Stomach (tissue), 9 donors: Measurements from ENCODE around the gene COA1. TPM values are rescaled to one million over a fixed set of nuclear protein-coding genes. Genes with fewer than 3 reads are reported as not detected.

Experiments used
- DNase-seq, 2 donors: peaks; one replicate each; pipeline versions ENCODE4 v3.0.0 to v3.0.0-alpha.2; 2013 to 2019
- H3K27ac ChIP-seq, 5 donors: fragments of 200-600 bp in 4 of 5; sonication (generic) in 4 of 5; one replicate each; pipeline ENCODE4 v1.5.1; 2013 to 2019; ENCODE audit warnings: mild to moderate bottlenecking in 1 of 5, moderate library complexity in 1 of 5
- H3K27me3 ChIP-seq, 3 donors: fragments of 200-600 bp; sonication (generic); one replicate each; pipeline ENCODE4 v1.5.1; 2017 to 2019; ENCODE audit warnings: mixed run types in 1 of 3
- H3K36me3 ChIP-seq, 4 donors: fragments of 200-600 bp; sonication (generic); 1 replicate in 3 of 4; 2 replicates in 1 of 4; pipeline ENCODE4 v1.5.1; 2016 to 2019
- H3K4me1 ChIP-seq, 4 donors: fragments of 200-600 bp; sonication (generic); one replicate each; pipeline ENCODE4 v1.5.1; 2016 to 2019
- H3K4me3 ChIP-seq, 4 donors: fragments of 200-600 bp; sonication (generic) in 3 of 4; one replicate each; pipeline ENCODE4 v1.5.1; 2016 to 2019; ENCODE audit warnings: mild to moderate bottlenecking in 1 of 4
- H3K9me3 ChIP-seq, 4 donors: fragments of 200-600 bp; sonication (generic); one replicate each; pipeline ENCODE4 v1.5.1; 2016 to 2019
- EP300 ChIP-seq: sonication (generic); formaldehyde crosslinking; IDR thresholded peaks from one replicate; pipeline ENCODE4 v1.6.1; 2017; ENCODE audit warnings: antibody characterized with exemption
- POLR2A ChIP-seq, 4 donors: fragments of 450-650 bp; IDR thresholded peaks; one replicate each; pipeline ENCODE4 v1.6.1; 2016; ENCODE audit warnings: antibody characterized with exemption in 4 of 4, control low read depth in 2 of 4, mild to moderate bottlenecking in 1 of 4, moderate library complexity in 1 of 4
- POLR2AphosphoS5 ChIP-seq, 3 donors: sonication (generic); formaldehyde crosslinking; IDR thresholded peaks; one replicate each; pipeline ENCODE4 v1.6.1; 2016; ENCODE audit warnings: antibody characterized with exemption in 3 of 3
- WGBS, 5 donors: extraction: QIAGEN DNeasy Blood & Tissue Kit in 3 of 5; methylation state at CpG; one replicate each; pipeline versions ENCODE4 v1.1.5 to v1.1.7; 2013 to 2018; 5-methylcytosine and 5-hydroxymethylcytosine counted together
- intact Hi-C: fragments of 100-400 bp; cut with DNase I; formaldehyde crosslinking; loops from one replicate; pipeline ENCODE4 v1.15.1; 2023; ENCODE audit warnings: low total_unique reads
- polyA plus RNA-seq, 3 donors: library from polyadenylated mRNA; stranded (reverse); fragments of 200-250 nt; gene quantifications; one replicate each; pipeline ENCODE4 v1.2.3, GENCODE V29; 2013
- total RNA-seq, 5 donors: library from RNA; depleted of rRNA; stranded (reverse); fragments of >200 nt; gene quantifications; one replicate each; pipeline versions ENCODE4 v1.1.0 to v1.2.3, GENCODE V29; 2014 to 2016
- TF ChIP-seq, protein P1 (sequence below), 7 experiments: fragments of 450-650 bp in 4 of 7; fragments of 200-600 bp in 3 of 7; sonication (generic) in 3 of 7; IDR thresholded peaks; one replicate each; pipeline ENCODE4 v1.5.1; 2016 to 2019; ENCODE audit warnings: antibody characterized with exemption in 7 of 7, control low read depth in 2 of 7, mild to moderate bottlenecking in 1 of 7
- donor health status: healthy with polysubstance abuse.
- donor health status: Bipolar disorder and iron deficiency.
- donor health status: healthy.

COA1 gene
- total and polyA plus RNA-seq, 8 donors = 13.9 to 184 (median 69.9) TPM

DNA sequence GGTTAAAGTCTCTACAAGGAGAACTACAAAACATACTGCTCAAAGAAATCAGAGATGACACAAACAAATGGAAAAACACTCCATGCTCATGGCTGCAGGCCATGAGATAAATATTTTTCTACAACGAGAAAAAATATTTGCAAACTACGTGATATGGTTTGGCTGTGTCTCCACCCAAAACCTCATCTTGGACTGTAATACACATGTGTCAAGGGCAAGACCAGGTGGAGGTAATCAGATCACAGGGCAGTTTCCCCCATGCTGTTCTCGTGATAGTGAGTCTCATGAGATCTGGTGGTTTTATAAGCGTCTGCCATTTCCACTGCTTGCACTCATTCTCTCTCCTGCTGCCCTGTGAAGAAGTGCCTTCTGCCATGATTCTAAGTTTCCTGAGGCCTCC is 57.8 kb downstream of the COA1 start:
- 41 to 71% (median 44%) methylated on average over 4 of the region's 4 CpGs for WGBS, 5 donors
- TF ChIP-seq, protein P1, sequence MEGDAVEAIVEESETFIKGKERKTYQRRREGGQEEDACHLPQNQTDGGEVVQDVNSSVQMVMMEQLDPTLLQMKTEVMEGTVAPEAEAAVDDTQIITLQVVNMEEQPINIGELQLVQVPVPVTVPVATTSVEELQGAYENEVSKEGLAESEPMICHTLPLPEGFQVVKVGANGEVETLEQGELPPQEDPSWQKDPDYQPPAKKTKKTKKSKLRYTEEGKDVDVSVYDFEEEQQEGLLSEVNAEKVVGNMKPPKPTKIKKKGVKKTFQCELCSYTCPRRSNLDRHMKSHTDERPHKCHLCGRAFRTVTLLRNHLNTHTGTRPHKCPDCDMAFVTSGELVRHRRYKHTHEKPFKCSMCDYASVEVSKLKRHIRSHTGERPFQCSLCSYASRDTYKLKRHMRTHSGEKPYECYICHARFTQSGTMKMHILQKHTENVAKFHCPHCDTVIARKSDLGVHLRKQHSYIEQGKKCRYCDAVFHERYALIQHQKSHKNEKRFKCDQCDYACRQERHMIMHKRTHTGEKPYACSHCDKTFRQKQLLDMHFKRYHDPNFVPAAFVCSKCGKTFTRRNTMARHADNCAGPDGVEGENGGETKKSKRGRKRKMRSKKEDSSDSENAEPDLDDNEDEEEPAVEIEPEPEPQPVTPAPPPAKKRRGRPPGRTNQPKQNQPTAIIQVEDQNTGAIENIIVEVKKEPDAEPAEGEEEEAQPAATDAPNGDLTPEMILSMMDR (IDR thresholded peaks at IDR 0.05) = no peak
- no peak for TF ChIP-seq POLR2AphosphoS5 (IDR thresholded peaks at IDR 0.05)
- no peak for TF ChIP-seq POLR2A (IDR thresholded peaks at IDR 0.05)
- no peak for TF ChIP-seq EP300
- intact Hi-C loops = no loop called here

GRCh38 chr7:43669286-43670081 is 59.8 kb downstream of the COA1 start:
- TF ChIP-seq, protein P1 (IDR thresholded peaks at IDR 0.05) = no peak
- TF ChIP-seq POLR2AphosphoS5 (IDR thresholded peaks at IDR 0.05) (no peak), POLR2A (IDR thresholded peaks at IDR 0.05) (no peak), EP300 (no peak)
- no peaks in the 10 kb centered on the region for H3K36me3 ChIP-seq
- H3K4me1 ChIP-seq = peaks cover 0 to 38% (median 8%) of the 10 kb centered on the region in 4 donors
- intact Hi-C loops = no loop called here
- H3K27me3 ChIP-seq = no peaks in the 10 kb centered on the region
- DNase-seq = no peak
- WGBS, 5 donors = 83 to 85% (median 84%) methylated on average over 15 of the region's 15 CpGs
- H3K4me3 ChIP-seq = no peak overlapping the region
- peak overlapping the region in 1 of 5 donors; percentile 18 for H3K27ac ChIP-seq
- no peaks in the 10 kb centered on the region for H3K9me3 ChIP-seq

More for the DNA sequence above, 57.8 kb downstream of the COA1 start:
- Histone ChIP-seq H3K27me3 (no peaks in the 10 kb centered on the region), H3K4me3 (no peak overlapping the region), H3K4me1 (peaks cover 0 to 43% (median 9%) of the 10 kb centered on the region in 4 donors), H3K27ac (peak overlapping the region in 4 of 5 donors; percentile 7 to 65 (median 10)), H3K9me3 (no peaks in the 10 kb centered on the region), H3K36me3 (no peaks in the 10 kb centered on the region)
- no peak for DNase-seq

GRCh38 chr7:43668035-43668434 is 61.3 kb downstream of the COA1 start:
- H3K27ac ChIP-seq = no peak overlapping the region
- 69 to 94% (median 76%) methylated on average over 1 of the region's 1 CpG for WGBS, 5 donors
- no peaks in the 10 kb centered on the region for H3K9me3 ChIP-seq
- peaks cover 0 to 2% (median 0%) of the 10 kb centered on the region in 4 donors for H3K36me3 ChIP-seq
- H3K4me3 ChIP-seq = no peak overlapping the region
- H3K27me3 ChIP-seq = no peaks in the 10 kb centered on the region
- intact Hi-C loops = no loop called here
- peaks cover 0 to 27% (median 4%) of the 10 kb centered on the region in 4 donors for H3K4me1 ChIP-seq
- DNase-seq = no peak
- TF ChIP-seq EP300 = no peak
- TF ChIP-seq POLR2AphosphoS5 (IDR thresholded peaks at IDR 0.05) = no peak

DNA sequence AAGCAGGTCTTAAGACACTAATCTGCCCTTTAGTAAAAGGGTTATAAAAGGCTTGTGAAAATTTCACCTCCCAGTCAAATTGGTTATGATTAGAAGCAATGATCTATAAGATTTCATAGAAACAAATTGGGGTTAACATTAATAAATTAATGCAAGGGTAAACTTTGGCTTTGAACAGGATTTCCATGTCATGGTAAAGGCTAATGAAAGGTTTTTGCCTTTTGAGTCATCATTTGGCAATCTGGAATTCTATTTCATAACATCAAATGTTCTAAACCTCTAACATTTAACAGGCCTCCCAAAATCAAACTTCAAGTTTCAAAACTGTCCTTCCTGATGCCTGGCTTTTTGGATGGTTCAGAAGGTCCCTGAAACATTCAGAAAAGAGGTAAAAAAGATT is 62.4 kb downstream of the COA1 start:
- intact Hi-C loops = no loop called here
- H3K4me3 ChIP-seq = no peak overlapping the region
- DNase-seq = no peak
- no peak overlapping the region for H3K27ac ChIP-seq
- H3K36me3 ChIP-seq = peaks cover 0 to 5% (median 2%) of the 10 kb centered on the region in 4 donors
- H3K9me3 ChIP-seq = no peaks in the 10 kb centered on the region
- TF ChIP-seq EP300 (no peak), POLR2AphosphoS5 (IDR thresholded peaks at IDR 0.05) (no peak), POLR2A (IDR thresholded peaks at IDR 0.05) (no peak)
- TF ChIP-seq, protein P1 (IDR thresholded peaks at IDR 0.05) = no peak
- H3K27me3 ChIP-seq = no peaks in the 10 kb centered on the region
- peaks cover 0 to 27% (median 4%) of the 10 kb centered on the region in 4 donors for H3K4me1 ChIP-seq

DNA sequence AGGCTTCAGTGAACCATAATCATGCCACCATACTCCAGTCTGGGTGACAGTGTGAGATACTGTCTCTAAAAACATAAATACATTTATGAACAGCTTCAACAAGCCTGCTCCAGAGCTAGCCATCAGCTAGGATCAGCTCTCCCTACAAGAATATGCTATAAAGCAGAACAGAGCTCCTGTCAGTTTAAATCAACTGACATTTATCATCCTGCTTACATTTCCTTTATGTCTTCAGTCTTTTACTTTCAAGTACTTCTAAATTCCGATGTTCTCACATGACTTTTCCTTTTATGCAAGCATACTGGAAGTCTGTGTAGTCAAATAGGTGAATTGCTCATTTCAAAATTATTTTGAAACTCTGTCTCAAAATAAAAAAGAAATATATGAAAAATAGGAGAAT is 64.6 kb downstream of the COA1 start:
- H3K4me3 ChIP-seq = no peak overlapping the region
- no peak overlapping the region for H3K27ac ChIP-seq
- WGBS, 5 donors = 0 to 53% (median 6%) methylated on average over 1 of the region's 1 CpG
- DNase-seq = no peak
- TF ChIP-seq, protein P1 (IDR thresholded peaks at IDR 0.05) = no peak
- no peak for TF ChIP-seq POLR2AphosphoS5 (IDR thresholded peaks at IDR 0.05)
- no peaks in the 10 kb centered on the region for H3K9me3 ChIP-seq
- H3K27me3 ChIP-seq = no peaks in the 10 kb centered on the region
- H3K4me1 ChIP-seq = peaks cover 0 to 13% (median 4%) of the 10 kb centered on the region in 4 donors
- H3K36me3 ChIP-seq = peaks cover 0 to 5% (median 2%) of the 10 kb centered on the region in 4 donors
- intact Hi-C loops = no loop called here
